ENCODE data around the gene AKT3.

AKT3 gene

GRCh38 chr1:243459059-243459458 is 391.0 kb downstream of the AKT3 start:
- no peak for DNase-seq (ENCODE audit: insufficient read length, low spot score)
- FAIRE-seq: no peak
- TF ChIP-seq POLR2AphosphoS5 (IDR thresholded peaks at IDR 0.05; ENCODE audit: low read depth, low read length): no peak
- TF ChIP-seq TAF1 (IDR thresholded peaks at IDR 0.05; ENCODE audit: low read depth, low read length): no peak
- TF ChIP-seq POLR2A (IDR thresholded peaks at IDR 0.05; ENCODE audit: low read depth, low read length): no peak
- no peak for TF ChIP-seq PAX5 (IDR thresholded peaks at IDR 0.05; ENCODE audit: insufficient read depth, low read length, severe bottlenecking)
- TF ChIP-seq SPI1 (IDR thresholded peaks at IDR 0.05; ENCODE audit: low read depth, low read length): peak; percentile 69; the same call in 1 of the 2 replicates
- no peak for TF ChIP-seq POU2F2 (IDR thresholded peaks at IDR 0.05; ENCODE audit: low read depth, low read length)

- DNase-seq (ENCODE audit: insufficient read length, low spot score) (no peak), FAIRE-seq (no peak)
- TF ChIP-seq POLR2AphosphoS5 (IDR thresholded peaks at IDR 0.05; ENCODE audit: low read depth, low read length): no peak
Observed at GRCh38 chr1:243457363-243457982, 392.6 kb downstream of the AKT3 start.

DNA sequence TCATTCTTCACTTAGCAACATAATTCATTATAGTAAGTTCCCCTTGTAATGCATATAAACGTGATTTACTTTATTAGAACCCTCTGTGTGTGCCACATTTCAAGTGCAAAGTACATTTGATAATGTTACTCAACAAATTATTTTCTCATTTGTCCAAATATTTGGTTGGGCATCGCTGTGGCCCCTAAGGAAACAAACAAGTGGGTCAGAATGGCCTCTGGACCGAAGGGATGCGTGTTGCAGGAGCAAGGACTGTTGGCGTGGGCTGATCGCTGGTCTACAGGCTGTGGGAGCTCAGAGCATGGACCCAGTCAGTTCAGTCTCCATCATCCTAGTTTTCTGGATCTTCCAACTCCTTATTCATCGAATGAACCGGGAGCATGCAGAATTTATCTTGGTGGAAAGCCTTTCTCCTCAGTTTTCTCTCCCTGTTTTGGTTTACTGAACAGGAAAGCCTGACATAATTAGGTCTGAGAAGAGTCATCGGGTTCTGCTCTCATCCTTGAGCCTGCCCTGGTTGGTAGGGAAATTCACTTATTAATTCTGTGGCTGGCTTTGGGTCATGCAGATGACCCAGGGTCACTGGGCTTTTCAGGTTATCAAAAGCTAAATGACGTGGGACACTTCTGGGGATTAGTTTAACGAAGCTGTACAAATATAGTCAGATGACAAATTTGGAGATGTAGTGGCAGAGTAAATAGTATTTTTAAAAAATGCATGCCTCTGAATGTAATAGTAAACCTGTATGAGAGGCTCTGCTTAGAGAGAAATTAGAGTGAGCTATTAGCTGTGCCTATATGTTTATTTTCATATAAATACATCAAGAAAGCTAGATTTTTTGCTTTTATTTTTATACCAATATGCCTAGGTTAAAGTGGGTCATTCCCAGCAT is 394.0 kb downstream of the AKT3 start:
- TF ChIP-seq PAX5 (IDR thresholded peaks at IDR 0.05; ENCODE audit: insufficient read depth, low read length, severe bottlenecking) (no peak), POLR2A (IDR thresholded peaks at IDR 0.05; ENCODE audit: low read depth, low read length) (no peak), TAF1 (IDR thresholded peaks at IDR 0.05; ENCODE audit: low read depth, low read length) (no peak), POLR2AphosphoS5 (IDR thresholded peaks at IDR 0.05; ENCODE audit: low read depth, low read length) (no peak), POU2F2 (IDR thresholded peaks at IDR 0.05; ENCODE audit: low read depth, low read length) (no peak), SPI1 (IDR thresholded peaks at IDR 0.05; ENCODE audit: low read depth, low read length) (no peak)

GRCh38 chr1:243454328-243454997 is 395.6 kb downstream of the AKT3 start:
- FAIRE-seq: no peak

More for the DNA sequence above, 394.0 kb downstream of the AKT3 start:
- FAIRE-seq (no peak), DNase-seq (ENCODE audit: insufficient read length, low spot score) (no peak)

DNA sequence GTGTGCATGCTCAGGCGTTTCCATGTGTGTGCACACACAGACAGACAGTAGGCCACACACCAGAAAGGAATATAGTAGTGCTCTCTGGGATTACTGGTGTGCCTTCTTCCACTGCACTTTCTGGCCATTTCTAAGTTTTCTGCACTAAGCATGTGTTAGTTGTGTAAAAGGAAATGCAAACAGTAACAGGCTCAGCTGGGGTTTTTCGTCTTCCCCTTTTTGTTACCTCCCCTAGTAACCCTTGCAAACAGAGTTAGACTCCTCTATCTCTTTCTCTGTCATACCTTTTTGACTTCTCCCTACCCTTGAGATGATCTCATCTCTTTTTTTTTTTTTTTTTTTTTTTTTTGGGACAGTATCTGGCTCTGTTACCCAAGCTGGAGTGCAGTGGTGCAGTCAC is 398.0 kb downstream of the AKT3 start:
- DNase-seq (ENCODE audit: insufficient read length, low spot score) (no peak), FAIRE-seq (no peak)
- TF ChIP-seq POLR2AphosphoS5 (IDR thresholded peaks at IDR 0.05; ENCODE audit: low read depth, low read length): no peak
- no peak for TF ChIP-seq POLR2A (IDR thresholded peaks at IDR 0.05; ENCODE audit: low read depth, low read length)
- no peak for TF ChIP-seq TAF1 (IDR thresholded peaks at IDR 0.05; ENCODE audit: low read depth, low read length)
- no peak for TF ChIP-seq SPI1 (IDR thresholded peaks at IDR 0.05; ENCODE audit: low read depth, low read length)
- TF ChIP-seq PAX5 (IDR thresholded peaks at IDR 0.05; ENCODE audit: insufficient read depth, low read length, severe bottlenecking): no peak
- no peak for TF ChIP-seq POU2F2 (IDR thresholded peaks at IDR 0.05; ENCODE audit: low read depth, low read length)

More at GRCh38 chr1:243454328-243454997, 395.6 kb downstream of the AKT3 start:
- no peak for TF ChIP-seq PAX5 (IDR thresholded peaks at IDR 0.05; ENCODE audit: insufficient read depth, low read length, severe bottlenecking)
- TF ChIP-seq POU2F2 (IDR thresholded peaks at IDR 0.05; ENCODE audit: low read depth, low read length): no peak
- TF ChIP-seq SPI1 (IDR thresholded peaks at IDR 0.05; ENCODE audit: low read depth, low read length): no peak
- TF ChIP-seq TAF1 (IDR thresholded peaks at IDR 0.05; ENCODE audit: low read depth, low read length): no peak
- TF ChIP-seq POLR2AphosphoS5 (IDR thresholded peaks at IDR 0.05; ENCODE audit: low read depth, low read length): no peak
- TF ChIP-seq POLR2A (IDR thresholded peaks at IDR 0.05; ENCODE audit: low read depth, low read length): no peak
- DNase-seq (ENCODE audit: insufficient read length, low spot score): no peak

DNA sequence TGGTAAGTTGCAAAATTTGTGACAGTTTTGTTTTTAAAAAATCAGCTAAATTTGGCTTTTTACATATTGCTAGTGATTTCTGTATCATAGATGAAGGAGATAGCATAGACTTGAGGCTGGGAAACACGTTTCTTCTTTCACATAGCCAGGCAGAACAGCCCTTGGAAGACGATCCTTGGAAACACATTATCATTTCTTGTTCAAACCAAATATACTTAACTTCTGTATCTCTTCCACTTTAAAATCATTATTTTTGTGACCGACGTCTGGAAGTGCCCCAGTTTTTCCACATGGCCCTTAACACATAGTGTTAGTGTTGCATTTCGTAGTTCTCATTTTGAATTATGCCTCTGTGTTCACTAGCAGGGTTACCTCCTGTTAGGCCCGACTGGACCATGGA is 400.7 kb downstream of the AKT3 start:
- FAIRE-seq: no peak

DNA sequence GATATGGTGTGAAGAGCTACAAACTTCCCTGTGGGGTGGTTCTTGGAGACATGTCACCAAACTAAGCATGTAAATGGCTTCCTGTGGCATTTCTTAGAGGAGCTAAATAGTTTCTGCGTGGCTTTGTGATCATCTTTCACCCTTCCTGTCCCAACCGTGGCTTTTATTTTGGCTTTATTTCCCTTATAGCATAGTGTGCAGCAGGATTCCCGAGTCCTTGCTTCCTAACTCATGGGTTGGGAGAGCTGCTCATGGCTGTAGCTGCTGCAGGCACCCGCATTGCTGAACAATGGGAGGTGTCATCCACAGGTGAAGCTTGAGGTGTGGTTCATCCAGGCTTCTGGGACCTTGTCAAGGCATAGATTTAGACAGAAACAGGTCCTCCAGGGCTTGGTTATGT is 402.2 kb downstream of the AKT3 start:
- no peak for TF ChIP-seq POU2F2 (IDR thresholded peaks at IDR 0.05; ENCODE audit: low read depth, low read length)
- no peak for TF ChIP-seq TAF1 (IDR thresholded peaks at IDR 0.05; ENCODE audit: low read depth, low read length)
- no peak for TF ChIP-seq POLR2A (IDR thresholded peaks at IDR 0.05; ENCODE audit: low read depth, low read length)
- no peak for TF ChIP-seq PAX5 (IDR thresholded peaks at IDR 0.05; ENCODE audit: insufficient read depth, low read length, severe bottlenecking)
- TF ChIP-seq SPI1 (IDR thresholded peaks at IDR 0.05; ENCODE audit: low read depth, low read length): no peak
- FAIRE-seq (no peak), DNase-seq (ENCODE audit: insufficient read length, low spot score) (no peak)

More for the DNA sequence above, 400.7 kb downstream of the AKT3 start:
- no peak for DNase-seq (ENCODE audit: insufficient read length, low spot score)
- TF ChIP-seq POU2F2 (IDR thresholded peaks at IDR 0.05; ENCODE audit: low read depth, low read length) (no peak), PAX5 (IDR thresholded peaks at IDR 0.05; ENCODE audit: insufficient read depth, low read length, severe bottlenecking) (no peak), TAF1 (IDR thresholded peaks at IDR 0.05; ENCODE audit: low read depth, low read length) (no peak), POLR2A (IDR thresholded peaks at IDR 0.05; ENCODE audit: low read depth, low read length) (no peak), SPI1 (IDR thresholded peaks at IDR 0.05; ENCODE audit: low read depth, low read length) (no peak), POLR2AphosphoS5 (IDR thresholded peaks at IDR 0.05; ENCODE audit: low read depth, low read length) (no peak)

DNA sequence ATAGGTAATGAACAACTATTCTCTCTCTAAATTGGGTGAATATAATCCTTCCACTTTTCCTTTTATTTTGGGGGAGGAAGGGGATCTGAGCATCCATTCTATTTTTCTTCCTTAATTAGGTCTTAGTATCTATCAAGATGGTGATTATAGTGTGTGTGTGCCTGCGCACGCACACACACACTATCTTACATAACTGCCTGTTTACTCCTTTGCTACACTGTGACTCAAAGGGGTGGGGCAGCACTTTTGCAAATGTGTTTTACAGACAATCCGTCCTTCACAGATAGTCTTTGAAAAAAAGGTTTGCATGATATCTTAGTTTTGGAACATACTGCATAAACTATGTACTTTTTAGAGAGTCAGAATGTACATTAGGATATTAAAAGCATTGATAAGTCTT is 402.7 kb downstream of the AKT3 start:
- FAIRE-seq: no peak
- no peak for DNase-seq (ENCODE audit: insufficient read length, low spot score)
- TF ChIP-seq POU2F2 (IDR thresholded peaks at IDR 0.05; ENCODE audit: low read depth, low read length): no peak
- TF ChIP-seq POLR2AphosphoS5 (IDR thresholded peaks at IDR 0.05; ENCODE audit: low read depth, low read length): no peak
- no peak for TF ChIP-seq SPI1 (IDR thresholded peaks at IDR 0.05; ENCODE audit: low read depth, low read length)
- no peak for TF ChIP-seq POLR2A (IDR thresholded peaks at IDR 0.05; ENCODE audit: low read depth, low read length)
- TF ChIP-seq PAX5 (IDR thresholded peaks at IDR 0.05; ENCODE audit: insufficient read depth, low read length, severe bottlenecking): no peak
- no peak for TF ChIP-seq TAF1 (IDR thresholded peaks at IDR 0.05; ENCODE audit: low read depth, low read length)

DNA sequence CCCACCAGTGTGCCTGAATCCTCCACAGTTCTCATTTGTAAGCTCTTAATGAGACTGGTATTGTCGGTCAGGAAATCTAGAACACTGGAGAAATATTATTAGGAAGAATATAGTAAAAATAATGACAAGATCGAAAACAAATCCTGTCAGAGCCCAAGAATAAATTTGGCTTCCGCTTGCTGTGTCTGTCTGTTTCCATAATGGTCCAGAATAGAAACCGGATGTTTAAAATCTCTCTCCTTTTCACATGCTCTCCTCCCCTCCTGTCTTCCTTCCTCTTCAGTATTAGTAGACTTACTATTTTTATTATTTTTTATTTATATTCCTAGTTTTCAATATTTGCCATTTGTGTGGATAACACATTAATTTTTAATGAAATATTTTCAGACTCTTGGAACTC is 406.5 kb downstream of the AKT3 start:
- TF ChIP-seq POU2F2 (IDR thresholded peaks at IDR 0.05; ENCODE audit: low read depth, low read length) (no peak), POLR2AphosphoS5 (IDR thresholded peaks at IDR 0.05; ENCODE audit: low read depth, low read length) (no peak), POLR2A (IDR thresholded peaks at IDR 0.05; ENCODE audit: low read depth, low read length) (no peak), TAF1 (IDR thresholded peaks at IDR 0.05; ENCODE audit: low read depth, low read length) (no peak), SPI1 (IDR thresholded peaks at IDR 0.05; ENCODE audit: low read depth, low read length) (no peak), PAX5 (IDR thresholded peaks at IDR 0.05; ENCODE audit: insufficient read depth, low read length, severe bottlenecking) (no peak)
- no peak for FAIRE-seq
- no peak for DNase-seq (ENCODE audit: insufficient read length, low spot score)

All from GM12891 (cell line).